Right atrium auricular region (tissue), 2 donors: ENCODE measurements around the gene LIF. TPM values are rescaled to one million over a fixed set of nuclear protein-coding genes. Genes with fewer than 3 reads are reported as not detected.
"Not testable (repeated sequence)": the region's sequence is repeated elsewhere in the genome, so short reads cannot be mapped to it uniquely, and the experiment has no call there.

Experiments used
- DNase-seq: peaks from one replicate; pipeline ENCODE4 v3.0.0-alpha.2; 2019; ENCODE audit warnings: low spot score
- H3K27ac ChIP-seq, 2 donors: fragments of 200-600 bp; sonication (generic); 1 replicate in 1 of 2; 2 replicates in 1 of 2; pipeline ENCODE4 v1.5.1; 2016 to 2019
- H3K27me3 ChIP-seq, 2 donors: fragments of 200-600 bp; sonication (generic); one replicate each; pipeline versions ENCODE4 v1.5.1 to v1.6.0; 2017 to 2019
- H3K36me3 ChIP-seq: fragments of 200-600 bp; sonication (generic); one replicate; pipeline ENCODE4 v1.5.1; 2016
- H3K4me1 ChIP-seq, 2 donors: fragments of 200-600 bp; sonication (generic); one replicate each; pipeline versions ENCODE4 v1.5.1 to v1.6.0; 2017 to 2019
- H3K4me3 ChIP-seq, 2 donors: fragments of 200-600 bp; sonication (generic); 1 replicate in 1 of 2; 2 replicates in 1 of 2; pipeline ENCODE4 v1.5.1; 2017 to 2019; ENCODE audit warnings: mild to moderate bottlenecking in 1 of 2, moderate library complexity in 1 of 2
- H3K9me3 ChIP-seq, 2 donors: fragments of 200-600 bp; sonication (generic); one replicate each; pipeline ENCODE4 v1.5.1; 2019
- CTCF ChIP-seq, 2 donors: fragments of 200-600 bp; sonication (generic); IDR thresholded peaks; one replicate each; pipeline ENCODE4 v1.5.1; 2019; ENCODE audit warnings: antibody characterized with exemption in 2 of 2
- total RNA-seq, 2 donors: library from RNA; depleted of rRNA; stranded (reverse); fragments of >200 nt; gene quantifications; one replicate each; pipeline ENCODE4 v1.1.0, GENCODE V29; 2016

LIF gene
- total RNA-seq, 2 donors from 2014 or later = 0.79 to 8.9 TPM

- no peak for TF ChIP-seq CTCF (IDR thresholded peaks at IDR 0.05)
- Histone ChIP-seq H3K4me1 (peaks cover 0 to 3% of the 10 kb centered on the region in 2 donors), H3K36me3 (no peaks in the 10 kb centered on the region), H3K9me3 (no peaks in the 10 kb centered on the region), H3K27ac (no peak overlapping the region), H3K27me3 (no peaks in the 10 kb centered on the region), H3K4me3 (no peak overlapping the region)
- no peak for DNase-seq
These were observed 7.7 kb downstream of the LIF start for GRCh38 chr22:30238661-30239487.

DNA sequence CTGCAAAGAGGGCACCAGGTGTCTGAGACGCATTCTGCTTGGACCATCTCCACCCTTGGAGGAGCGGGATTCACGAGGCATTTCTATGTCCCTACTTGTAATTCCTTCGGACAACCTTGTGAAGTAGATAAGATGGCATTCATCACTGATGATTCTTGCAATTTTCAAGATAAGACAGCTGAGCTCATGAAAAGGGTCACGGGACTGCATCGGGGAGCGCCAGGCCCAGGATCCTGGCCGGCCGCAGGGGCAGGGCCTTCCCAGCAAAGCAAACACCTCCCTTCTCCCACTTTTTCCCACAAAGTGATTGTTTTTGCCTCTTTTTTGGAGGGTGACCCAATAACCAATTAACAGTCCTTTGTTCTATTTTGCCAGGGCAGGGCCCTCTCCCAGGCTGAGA lies 8.4 kb downstream of the LIF start:
- Histone ChIP-seq H3K27ac (no peak overlapping the region), H3K9me3 (no peaks in the 10 kb centered on the region), H3K4me1 (peaks cover 0 to 3% of the 10 kb centered on the region in 2 donors), H3K36me3 (no peaks in the 10 kb centered on the region), H3K4me3 (no peak overlapping the region), H3K27me3 (no peaks in the 10 kb centered on the region)
- DNase-seq = no peak
- TF ChIP-seq CTCF (IDR thresholded peaks at IDR 0.05) = no peak

- TF ChIP-seq CTCF (IDR thresholded peaks at IDR 0.05) = no peak
- Histone ChIP-seq H3K36me3 (no peaks in the 10 kb centered on the region), H3K27ac (no peak overlapping the region), H3K4me1 (peaks cover 0 to 3% of the 10 kb centered on the region in 2 donors), H3K9me3 (no peaks in the 10 kb centered on the region), H3K4me3 (no peak overlapping the region), H3K27me3 (no peaks in the 10 kb centered on the region)
- no peak for DNase-seq
These were observed 9.7 kb downstream of the LIF start for GRCh38 chr22:30236875-30237274.

DNA sequence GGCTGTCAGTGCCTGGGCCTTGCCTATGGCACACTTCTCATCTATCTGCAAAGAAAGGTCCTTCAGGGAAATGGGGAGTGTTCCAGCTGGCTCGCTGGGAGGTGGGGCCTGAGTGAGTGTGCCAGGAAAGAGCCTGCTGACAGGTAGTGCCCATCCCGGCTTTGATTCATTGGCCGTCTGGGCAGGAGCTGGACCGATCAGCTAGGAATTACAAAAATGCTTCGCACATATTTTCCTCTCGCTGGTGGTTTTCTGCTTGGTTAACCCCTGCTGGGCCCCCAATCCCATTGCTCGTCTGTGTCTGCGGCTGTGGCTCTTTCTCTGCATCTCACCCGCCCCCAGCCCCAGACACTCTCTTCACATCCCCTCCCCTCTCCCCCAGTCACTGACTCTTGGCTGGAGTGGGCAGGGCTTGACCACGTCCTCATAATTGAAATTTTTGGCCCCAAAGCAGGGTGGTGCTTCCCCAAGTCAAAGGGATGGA lies 10.8 kb downstream of the LIF start:
- H3K4me1 ChIP-seq = no peaks in the 10 kb centered on the region

GRCh38 chr22:30234786-30235470 lies 11.6 kb downstream of the LIF start:
- no peak for DNase-seq
- Histone ChIP-seq H3K4me1 (no peaks in the 10 kb centered on the region), H3K27me3 (no peaks in the 10 kb centered on the region), H3K36me3 (no peaks in the 10 kb centered on the region), H3K9me3 (no peaks in the 10 kb centered on the region), H3K27ac (no peak overlapping the region), H3K4me3 (no peak overlapping the region)
- TF ChIP-seq CTCF (IDR thresholded peaks at IDR 0.05) = no peak

More for the DNA sequence above, 10.8 kb downstream of the LIF start:
- H3K27me3 ChIP-seq = no peaks in the 10 kb centered on the region
- no peak for TF ChIP-seq CTCF (IDR thresholded peaks at IDR 0.05)
- no peaks in the 10 kb centered on the region for H3K9me3 ChIP-seq
- H3K36me3 ChIP-seq = no peaks in the 10 kb centered on the region
- no peak overlapping the region for H3K27ac ChIP-seq
- DNase-seq = no peak
- H3K4me3 ChIP-seq = no peak overlapping the region

DNA sequence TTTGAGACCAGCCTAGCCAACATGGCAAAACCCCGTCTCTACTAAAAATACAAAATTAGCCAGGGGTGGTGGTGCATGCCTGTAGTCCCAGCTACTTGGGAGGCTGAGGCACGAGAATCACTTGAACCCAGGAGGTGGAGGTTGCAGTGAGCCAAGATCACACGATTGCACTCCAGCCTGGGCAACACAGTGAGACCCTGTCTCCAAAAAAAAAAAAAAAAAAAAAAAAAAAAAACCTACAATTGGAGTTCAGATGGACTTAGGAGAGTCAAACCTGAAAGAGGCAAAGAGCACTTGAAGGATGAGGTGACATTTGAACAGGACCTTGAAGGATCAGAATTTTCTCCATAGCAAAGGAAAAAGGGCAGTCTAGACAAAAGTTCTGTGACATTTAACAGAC lies 12.2 kb downstream of the LIF start:
- H3K36me3 ChIP-seq, H3K27me3 ChIP-seq, H3K4me3 ChIP-seq, H3K4me1 ChIP-seq, DNase-seq, H3K9me3 ChIP-seq, H3K27ac ChIP-seq: not testable (repeated sequence)
